MCF 10A (cell line): ENCODE data around the gene SNTB2. TPM values are rescaled to one million over a fixed set of nuclear protein-coding genes. Genes with fewer than 3 reads are reported as not detected.

Experiments used
- BruUV-seq: library from RNA; stranded (reverse); fragments of 400-500 nt; replicated peaks from 2 replicates; lab custom pipeline; 2021; lab: Mats Ljungman, UMichigan
- CTCF ChIA-PET: fragments of 300-600 bp; sonication (Branson Sonifier 250); formaldehyde crosslinking; extraction: SDS; loops from one replicate; lab custom pipeline; 2021; ENCODE audit warnings: antibody characterized with exemption, inconsistent platforms; lab: Yijun Ruan, JAX
- POLR2A ChIA-PET: fragments of 300-600, 350-650 bp; sonication (Branson Sonifier 250); formaldehyde crosslinking; extraction: SDS; loops from one replicate; lab custom pipeline; 2020; ENCODE audit warnings: antibody characterized with exemption, inconsistent platforms; lab: Yijun Ruan, JAX
- DNase-seq: peaks from one replicate; pipeline ENCODE4 v3.0.0-alpha.2; 2018; ENCODE audit not compliant: unreplicated experiment
- H3K27ac Mint-ChIP-seq: one replicate; pipeline ENCODE4 v1.8.0; 2022; ENCODE audit warnings: mild to moderate bottlenecking, low read depth, mixed read lengths; ENCODE audit not compliant: unreplicated experiment
- H3K27me3 Mint-ChIP-seq: one replicate; pipeline ENCODE4 v1.8.0; 2022; ENCODE audit warnings: mixed read lengths; ENCODE audit not compliant: insufficient read depth, unreplicated experiment
- H3K36me3 Mint-ChIP-seq: one replicate; pipeline ENCODE4 v1.8.0; 2022; ENCODE audit warnings: mild to moderate bottlenecking, moderate library complexity, mixed read lengths; ENCODE audit not compliant: insufficient read depth, unreplicated experiment
- H3K4me1 Mint-ChIP-seq: one replicate; pipeline ENCODE4 v1.8.0; 2022; ENCODE audit warnings: mixed read lengths; ENCODE audit not compliant: insufficient read depth, unreplicated experiment
- H3K4me3 Mint-ChIP-seq: one replicate; pipeline ENCODE4 v1.8.0; 2022; ENCODE audit warnings: mild to moderate bottlenecking, moderate library complexity, mixed read lengths; ENCODE audit not compliant: unreplicated experiment
- H3K9me3 Mint-ChIP-seq: one replicate; pipeline ENCODE4 v1.8.0; 2022; ENCODE audit warnings: mixed read lengths; ENCODE audit not compliant: unreplicated experiment
- CTCF ChIP-seq: fragments of 200-600 bp; IDR thresholded peaks from one replicate; pipeline ENCODE4 v1.8.0; 2022; ENCODE audit warnings: antibody characterized with exemption, mild to moderate bottlenecking; ENCODE audit not compliant: unreplicated experiment
- intact Hi-C: fragments of 100-400 bp; cut with micrococcal nuclease; formaldehyde crosslinking; loops from 2 replicates; pipeline ENCODE4 v1.14.1; 2022
- total RNA-seq: library from RNA; stranded (reverse); gene quantifications from 2 replicates; pipeline ENCODE4 v1.2.3, GENCODE V29; 2022

Gene SNTB2
- total RNA-seq, 1 experiment from 2014 or later, result 20.2 TPM

DNA sequence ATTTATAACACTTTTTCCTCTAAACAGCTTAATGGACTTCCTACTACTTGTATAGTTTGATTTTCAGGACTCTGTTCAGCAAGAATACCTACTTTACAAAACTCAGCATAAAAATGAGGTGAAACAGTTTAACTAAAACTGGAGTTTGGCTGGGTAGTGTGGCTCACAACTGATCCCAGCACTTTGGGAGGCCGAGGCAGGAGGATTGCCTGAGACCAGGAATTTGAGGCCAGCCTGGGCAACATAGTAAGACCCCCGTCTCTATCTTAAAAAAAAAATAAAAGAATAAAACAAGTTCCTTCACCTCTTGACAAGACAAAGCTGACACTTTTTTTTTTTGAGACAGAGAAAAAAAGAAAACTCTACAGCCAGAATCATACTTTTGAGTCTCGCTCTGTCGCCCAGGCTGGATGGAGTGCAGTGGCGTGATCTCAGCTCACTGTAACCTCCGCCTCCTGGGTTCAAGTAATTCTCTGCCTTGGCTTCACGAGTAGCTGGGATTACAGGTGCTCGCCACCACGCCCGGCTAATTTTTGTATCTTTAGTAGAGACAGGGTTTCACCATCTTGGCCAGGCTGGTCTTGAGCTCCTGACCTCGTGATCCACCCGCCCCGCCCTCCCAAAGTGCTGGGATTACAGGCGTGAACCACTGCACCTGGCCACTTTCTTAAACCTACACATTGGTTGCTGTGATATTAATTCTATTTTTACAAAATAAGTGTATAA is 140.8 kb downstream of the SNTB2 start:
- Mint-ChIP-seq H3K27me3 (no peaks in the 10 kb centered on the region), H3K4me3 (peak overlapping the region; percentile 81), H3K4me1 (peaks cover 24% of the 10 kb centered on the region), H3K9me3 (no peaks in the 10 kb centered on the region), H3K27ac (no peak overlapping the region), H3K36me3 (peaks cover 81% of the 10 kb centered on the region)
- ChIA-PET CTCF (interaction anchor here (0.5 to 0.6 kb wide), 4 partner anchors 16 to 1951 kb away, joined by 3 to 6 read pairs (median 4); no protein-coding TSS in a partner anchor), POLR2A (interaction anchor here (0.7 to 9.0 kb wide), 5 partner anchors 12 to 237 kb away, joined by 3 to 114 read pairs (median 4); partner anchors contain the start of genes CHTF8, COG8, NIP7 and UTP4)
- no peak for TF ChIP-seq CTCF
- no peak for DNase-seq
- intact Hi-C loops, result no loop called here
- BruUV-seq, result no TSS peak

GRCh38 chr16:69328854-69329316 is 141.9 kb downstream of the SNTB2 start:
- ChIA-PET CTCF (interaction anchor here (0.7 to 1.5 kb wide), 5 partner anchors 10 to 330 kb away, joined by 3 to 5 read pairs (median 3); no protein-coding TSS in a partner anchor), POLR2A (interaction anchor here (0.6 to 9.0 kb wide), 15 partner anchors 11 to 1469 kb away, joined by 3 to 114 read pairs (median 4); partner anchors contain the start of genes CHTF8, COG8, NIP7 and SNTB2)
- Mint-ChIP-seq H3K36me3 (peaks cover 81% of the 10 kb centered on the region), H3K27me3 (no peaks in the 10 kb centered on the region), H3K4me1 (peaks cover 24% of the 10 kb centered on the region), H3K9me3 (no peaks in the 10 kb centered on the region), H3K4me3 (peak overlapping the region; percentile 81), H3K27ac (peak overlapping the region; percentile 35)
- TF ChIP-seq CTCF, result no peak
- intact Hi-C loops, result no loop called here
- BruUV-seq, result no TSS peak
- peak; percentile 70 for DNase-seq

- Mint-ChIP-seq H3K4me1 (peaks cover 24% of the 10 kb centered on the region), H3K27me3 (no peaks in the 10 kb centered on the region), H3K4me3 (peak overlapping the region; percentile 81), H3K27ac (peak overlapping the region; percentile 35), H3K36me3 (peaks cover 81% of the 10 kb centered on the region), H3K9me3 (no peaks in the 10 kb centered on the region)
- ChIA-PET POLR2A (interaction anchor here (0.5 to 9.0 kb wide), 19 partner anchors 9 to 1445 kb away, joined by 3 to 114 read pairs (median 4); partner anchors contain the start of genes COG8, NIP7, NRN1L and SNTB2), CTCF (interaction anchor here (0.6 to 1.5 kb wide), 7 partner anchors 9 to 329 kb away, joined by 3 to 5 read pairs (median 3); no protein-coding TSS in a partner anchor)
- TF ChIP-seq CTCF, result no peak
- peak; percentile 21 for DNase-seq
- no TSS peak for BruUV-seq
- intact Hi-C loops, result loop anchor here (1.0 kb wide), 1 partner anchor 10 kb away; the partner anchor contains the start of genes COG8 and NIP7
Measured at GRCh38 chr16:69329369-69330285, 142.7 kb downstream of the SNTB2 start.
